GM19023 (cell line): Measurements from ENCODE around the gene PTCH2.
"Not testable (repeated sequence)": the region's sequence is repeated elsewhere in the genome, so short reads cannot be mapped to it uniquely, and the experiment has no call there.

Experiments used
- ATAC-seq: cut with Tn5 transposase; IDR thresholded peaks from one replicate; pipeline ENCODE4 v1.9.1; 2021; ENCODE audit warnings: mild to moderate bottlenecking, moderate library complexity; ENCODE audit not compliant: unreplicated experiment

Gene PTCH2

GRCh38 chr1:44839576-44839975, 3.5 kb downstream of the PTCH2 start:
- ATAC-seq = no peak

- not testable (repeated sequence) for ATAC-seq
Measured at GRCh38 chr1:44838294-44838693, 4.8 kb downstream of the PTCH2 start.

GRCh38 chr1:44835738-44836675, 7.0 kb downstream of the PTCH2 start:
- peak; percentile 74 for ATAC-seq

- no peak for ATAC-seq
Measured at GRCh38 chr1:44834328-44834727, 8.7 kb downstream of the PTCH2 start.

GRCh38 chr1:44832056-44832705, 10.9 kb downstream of the PTCH2 start:
- ATAC-seq = no peak

- ATAC-seq = no peak
Measured at GRCh38 chr1:44831516-44831915, 11.5 kb downstream of the PTCH2 start.

GRCh38 chr1:44830900-44831304, 12.2 kb downstream of the PTCH2 start:
- ATAC-seq = no peak

GRCh38 chr1:44829506-44830384, 13.3 kb downstream of the PTCH2 start:
- no peak for ATAC-seq

- ATAC-seq = no peak
Measured at GRCh38 chr1:44828841-44829440, 14.1 kb downstream of the PTCH2 start.

- ATAC-seq = no peak
Measured at GRCh38 chr1:44828003-44828651, 14.9 kb downstream of the PTCH2 start.

- no peak for ATAC-seq
Measured at GRCh38 chr1:44827197-44828002, 15.7 kb downstream of the PTCH2 start.

- ATAC-seq = no peak
Measured at GRCh38 chr1:44826375-44827196, 16.5 kb downstream of the PTCH2 start.

GRCh38 chr1:44824392-44824791, 18.7 kb downstream of the PTCH2 start:
- not testable (repeated sequence) for ATAC-seq

- no peak for ATAC-seq
Measured at GRCh38 chr1:44822981-44823451, 20.0 kb downstream of the PTCH2 start.

- ATAC-seq = no peak
Measured at GRCh38 chr1:44822131-44822701, 20.8 kb downstream of the PTCH2 start.

- no peak for ATAC-seq
Measured at GRCh38 chr1:44821240-44821715, 21.8 kb downstream of the PTCH2 start.

- ATAC-seq = peak; percentile 18
Measured at GRCh38 chr1:44820328-44821239, 22.5 kb downstream of the PTCH2 start.
